SK-N-SH (cell line): ENCODE data around the gene TSPAN10.

ENCODE experiments used
- CHD2 ChIP-seq: fragments of 150-350 bp; IDR thresholded peaks from 2 replicates; pipeline ENCODE4 v1.6.1; 2018; ENCODE audit warnings: low read length; ENCODE audit not compliant: partially characterized antibody
- EP300 ChIP-seq, 2 experiments: IDR thresholded peaks; 2 replicates each; pipeline versions ENCODE4 v1.4.0 to v1.6.1; 2012; ENCODE audit warnings: borderline replicate concordance in 1 of 2, low read depth in 1 of 2, low read length in 1 of 2
- EZH2phosphoT487 ChIP-seq: fragments of 200-600 bp; sonication (generic); IDR thresholded peaks from 2 replicates; pipeline ENCODE4 v1.6.1; 2017; ENCODE audit warnings: low read depth, mixed run types, mild to moderate bottlenecking, antibody characterized with exemption, moderate library complexity, borderline replicate concordance
- FOXJ3 ChIP-seq: sonication (generic); formaldehyde crosslinking; IDR thresholded peaks from 2 replicates; pipeline ENCODE4 v1.5.1; 2020; ENCODE audit warnings: mild to moderate bottlenecking, missing genetic modification reagents
- GABPA ChIP-seq: IDR thresholded peaks from 2 replicates; pipeline ENCODE4 v1.4.0; 2012; ENCODE audit warnings: low read depth, mild to moderate bottlenecking
- JUND ChIP-seq: IDR thresholded peaks from 2 replicates; pipeline ENCODE4 v1.4.0; 2012
- POLR2AphosphoS5 ChIP-seq: IDR thresholded peaks from 2 replicates; pipeline ENCODE4 v1.6.1; 2012; ENCODE audit warnings: low read depth, low read length
- RCOR1 ChIP-seq: fragments of 150-350 bp; IDR thresholded peaks from 2 replicates; pipeline ENCODE4 v1.6.1; 2017; ENCODE audit warnings: antibody characterized with exemption, low read length
- RFX5 ChIP-seq: IDR thresholded peaks from 2 replicates; pipeline ENCODE4 v1.6.1; 2012; ENCODE audit warnings: mild to moderate bottlenecking, improper control_type of control experiment, low read length
- TF ChIP-seq, protein P1 (sequence below): fragments of 200-600 bp; sonication (generic); IDR thresholded peaks from 2 replicates; pipeline ENCODE4 v1.6.1; 2017; ENCODE audit warnings: antibody characterized with exemption, mild to moderate bottlenecking, moderate library complexity
- TF ChIP-seq, protein P2 (sequence below): IDR thresholded peaks from 2 replicates; pipeline ENCODE4 v1.4.0; 2012; ENCODE audit warnings: low read depth, borderline replicate concordance

DNA sequence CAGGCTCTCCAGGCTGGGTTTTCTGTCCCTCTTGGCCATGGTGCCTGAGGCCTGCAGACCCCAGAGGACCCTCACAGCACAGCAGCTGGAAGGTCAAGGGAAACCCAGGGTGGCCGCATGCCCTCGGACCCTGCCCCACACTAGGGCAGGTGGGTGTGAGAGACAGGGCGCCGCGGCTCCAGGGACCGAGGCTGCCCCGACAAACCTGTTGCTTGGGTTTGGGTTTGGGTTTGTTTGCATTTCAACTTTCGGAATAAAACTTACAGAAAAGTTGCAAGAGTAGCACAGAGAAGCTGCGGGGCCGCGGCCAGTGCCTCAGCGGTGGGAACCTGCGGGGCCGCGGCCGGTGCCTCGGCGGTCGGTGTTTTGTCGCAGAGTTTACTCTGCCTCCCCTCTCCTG lies 54.6 kb downstream of the TSPAN10 start:
- TF ChIP-seq FOXJ3: no peak
- TF ChIP-seq CHD2: no peak
- TF ChIP-seq EP300 (IDR thresholded peaks at IDR 0.05; ENCODE audit: borderline replicate concordance in 1 of 2, low read depth in 1 of 2, low read length in 1 of 2): no peak
- TF ChIP-seq, protein P1, sequence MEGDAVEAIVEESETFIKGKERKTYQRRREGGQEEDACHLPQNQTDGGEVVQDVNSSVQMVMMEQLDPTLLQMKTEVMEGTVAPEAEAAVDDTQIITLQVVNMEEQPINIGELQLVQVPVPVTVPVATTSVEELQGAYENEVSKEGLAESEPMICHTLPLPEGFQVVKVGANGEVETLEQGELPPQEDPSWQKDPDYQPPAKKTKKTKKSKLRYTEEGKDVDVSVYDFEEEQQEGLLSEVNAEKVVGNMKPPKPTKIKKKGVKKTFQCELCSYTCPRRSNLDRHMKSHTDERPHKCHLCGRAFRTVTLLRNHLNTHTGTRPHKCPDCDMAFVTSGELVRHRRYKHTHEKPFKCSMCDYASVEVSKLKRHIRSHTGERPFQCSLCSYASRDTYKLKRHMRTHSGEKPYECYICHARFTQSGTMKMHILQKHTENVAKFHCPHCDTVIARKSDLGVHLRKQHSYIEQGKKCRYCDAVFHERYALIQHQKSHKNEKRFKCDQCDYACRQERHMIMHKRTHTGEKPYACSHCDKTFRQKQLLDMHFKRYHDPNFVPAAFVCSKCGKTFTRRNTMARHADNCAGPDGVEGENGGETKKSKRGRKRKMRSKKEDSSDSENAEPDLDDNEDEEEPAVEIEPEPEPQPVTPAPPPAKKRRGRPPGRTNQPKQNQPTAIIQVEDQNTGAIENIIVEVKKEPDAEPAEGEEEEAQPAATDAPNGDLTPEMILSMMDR: no peak
- TF ChIP-seq GABPA: no peak
- TF ChIP-seq POLR2AphosphoS5: no peak
- TF ChIP-seq EZH2phosphoT487: no peak
- no peak for TF ChIP-seq JUND
- TF ChIP-seq, protein P2, sequence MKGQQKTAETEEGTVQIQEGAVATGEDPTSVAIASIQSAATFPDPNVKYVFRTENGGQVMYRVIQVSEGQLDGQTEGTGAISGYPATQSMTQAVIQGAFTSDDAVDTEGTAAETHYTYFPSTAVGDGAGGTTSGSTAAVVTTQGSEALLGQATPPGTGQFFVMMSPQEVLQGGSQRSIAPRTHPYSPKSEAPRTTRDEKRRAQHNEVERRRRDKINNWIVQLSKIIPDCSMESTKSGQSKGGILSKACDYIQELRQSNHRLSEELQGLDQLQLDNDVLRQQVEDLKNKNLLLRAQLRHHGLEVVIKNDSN: no peak
- TF ChIP-seq RFX5: no peak
- no peak for TF ChIP-seq RCOR1
